GM21528 (cell line): ENCODE results near the gene THAP4.

ENCODE experiments used
- ATAC-seq: cut with Tn5 transposase; IDR thresholded peaks from one replicate; pipeline ENCODE4 v1.9.1; 2021; ENCODE audit warnings: mild to moderate bottlenecking, moderate library complexity; ENCODE audit not compliant: unreplicated experiment, low FRiP score

The THAP4 gene

DNA sequence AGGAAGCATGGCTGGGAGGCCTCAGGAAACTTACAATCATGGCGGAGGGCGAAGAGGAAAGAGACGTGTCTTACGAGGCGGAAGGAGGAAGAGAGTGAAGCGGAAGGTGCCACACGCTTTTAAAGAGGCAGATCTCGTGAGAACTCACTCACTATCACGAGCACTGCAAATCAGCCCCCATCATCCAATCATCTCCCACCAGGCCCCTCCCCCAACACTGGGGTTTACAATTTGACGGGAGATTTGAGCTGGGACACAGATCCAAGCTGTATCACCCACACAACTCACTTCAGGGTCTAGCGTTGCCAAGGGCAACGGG, 83.5 kb downstream of the THAP4 start:
- no peak for ATAC-seq

DNA sequence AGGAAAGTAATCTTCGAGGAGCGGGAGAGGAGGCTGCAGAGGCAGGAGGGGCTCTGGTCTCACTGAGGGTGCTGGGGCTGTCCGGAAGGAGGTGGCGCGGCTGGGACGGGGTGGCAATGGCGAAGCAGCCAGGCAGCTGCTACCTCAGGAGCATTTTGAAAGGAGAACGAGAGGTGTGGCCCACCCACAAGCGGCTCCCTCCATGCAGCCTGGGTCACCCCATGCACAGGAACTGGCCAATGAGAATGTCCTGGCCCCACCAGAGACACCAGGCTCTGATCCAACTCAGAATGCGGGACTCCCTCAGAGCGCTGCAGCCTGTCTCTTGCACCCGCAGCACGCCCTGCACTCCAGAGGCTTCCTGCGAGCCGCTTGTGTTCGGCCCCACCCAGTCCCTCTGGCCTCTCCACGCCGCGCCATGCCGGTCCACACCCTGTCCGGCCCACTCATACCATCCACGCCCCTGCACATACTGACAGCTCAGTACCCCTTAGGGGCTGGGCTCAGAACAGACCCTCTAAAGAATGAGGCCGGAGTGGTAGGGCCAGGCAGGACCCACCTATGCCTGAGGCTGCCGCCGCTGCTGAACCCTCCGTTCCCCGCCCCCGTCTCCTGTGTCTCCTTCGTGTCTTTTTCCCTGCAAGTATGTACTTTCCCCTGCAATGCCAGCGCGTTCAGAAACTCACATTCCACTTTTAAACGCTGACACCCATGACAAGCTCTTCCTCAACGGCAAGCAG, 84.8 kb downstream of the THAP4 start:
- no peak for ATAC-seq

DNA sequence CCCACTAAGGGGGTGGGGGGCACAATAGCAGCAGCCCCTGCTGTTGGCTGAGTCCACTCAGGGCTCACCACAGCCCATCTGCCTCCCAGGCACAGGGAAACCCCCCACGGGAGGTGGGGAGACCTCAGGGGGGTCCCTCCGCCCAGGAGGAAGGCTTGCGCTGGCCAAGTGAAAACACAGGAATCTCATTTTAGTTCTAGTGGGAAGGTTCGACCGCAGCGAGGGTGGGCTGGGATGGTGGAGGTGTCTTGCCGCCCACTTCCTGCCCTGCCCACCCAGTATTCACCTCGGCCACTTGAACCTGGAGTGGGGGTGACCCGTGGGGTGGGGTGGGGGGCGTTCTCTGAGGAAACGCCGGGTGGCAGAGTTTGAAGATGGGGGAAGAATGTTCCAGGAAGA, 85.4 kb downstream of the THAP4 start:
- no peak for ATAC-seq

DNA sequence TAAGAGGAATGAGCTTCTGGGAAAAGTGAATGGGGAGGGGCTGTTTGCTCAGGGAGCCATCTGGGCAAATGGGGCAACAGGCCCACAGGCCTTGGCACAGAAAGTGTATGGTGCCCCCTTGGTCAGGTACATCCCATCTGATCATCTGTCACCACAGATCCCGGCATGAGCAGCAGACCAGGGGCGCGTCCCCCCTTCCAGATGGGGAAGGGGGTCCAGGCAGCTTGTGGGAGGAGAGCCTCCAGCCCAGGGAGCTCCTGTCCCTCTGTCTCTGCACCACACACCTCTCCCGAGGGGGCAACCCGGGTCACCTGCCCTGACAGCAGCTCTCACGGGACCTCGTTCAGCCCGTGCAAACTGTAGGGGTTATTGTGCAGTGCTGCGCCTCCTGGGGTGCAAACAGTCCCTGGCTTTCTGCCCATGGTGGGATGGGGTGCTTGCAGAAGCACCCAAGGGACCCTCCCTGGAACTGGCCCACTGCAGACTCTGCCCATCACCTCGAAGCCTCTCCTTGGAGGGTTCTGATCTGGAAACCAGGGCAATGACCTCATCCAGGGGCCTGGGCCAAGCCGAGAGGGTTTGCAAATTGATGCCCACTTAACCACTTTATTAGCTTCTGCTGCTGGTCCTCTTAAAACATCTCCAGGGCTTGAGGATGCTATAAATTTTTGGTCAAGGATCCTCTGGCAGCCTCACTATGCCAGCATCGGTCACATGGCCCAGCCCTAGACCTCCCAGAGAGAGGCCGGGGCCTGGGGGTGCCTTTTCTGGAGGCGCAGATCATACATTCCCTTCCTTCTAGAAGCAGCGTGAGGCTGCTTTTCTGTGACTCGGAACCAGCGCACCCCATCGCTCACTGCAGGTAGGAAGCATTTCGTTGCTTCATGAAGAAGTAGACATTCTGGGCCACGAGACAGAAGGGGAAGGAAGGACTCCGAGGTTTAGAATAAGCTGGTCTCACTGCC, 86.1 kb downstream of the THAP4 start:
- no peak for ATAC-seq

DNA sequence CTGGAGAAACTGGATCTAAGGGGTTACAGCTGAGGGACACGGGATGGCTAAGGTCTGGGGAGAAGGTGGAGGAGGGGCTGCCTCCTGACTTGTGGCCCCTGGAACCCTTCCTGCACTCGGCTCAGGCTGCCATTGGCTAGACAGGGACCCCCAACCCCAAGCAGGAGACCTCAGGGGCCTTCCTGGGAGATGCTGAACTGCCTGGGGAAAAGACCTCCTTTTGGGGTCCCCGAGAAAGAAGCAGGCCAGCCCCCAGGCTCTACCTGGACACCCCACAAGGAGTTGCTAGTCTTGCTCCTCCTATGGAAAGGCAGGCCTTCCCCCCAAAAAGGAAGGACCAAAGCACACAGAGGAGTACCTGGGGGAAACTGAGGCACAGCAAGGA, 88.5 kb downstream of the THAP4 start:
- ATAC-seq, result no peak

DNA sequence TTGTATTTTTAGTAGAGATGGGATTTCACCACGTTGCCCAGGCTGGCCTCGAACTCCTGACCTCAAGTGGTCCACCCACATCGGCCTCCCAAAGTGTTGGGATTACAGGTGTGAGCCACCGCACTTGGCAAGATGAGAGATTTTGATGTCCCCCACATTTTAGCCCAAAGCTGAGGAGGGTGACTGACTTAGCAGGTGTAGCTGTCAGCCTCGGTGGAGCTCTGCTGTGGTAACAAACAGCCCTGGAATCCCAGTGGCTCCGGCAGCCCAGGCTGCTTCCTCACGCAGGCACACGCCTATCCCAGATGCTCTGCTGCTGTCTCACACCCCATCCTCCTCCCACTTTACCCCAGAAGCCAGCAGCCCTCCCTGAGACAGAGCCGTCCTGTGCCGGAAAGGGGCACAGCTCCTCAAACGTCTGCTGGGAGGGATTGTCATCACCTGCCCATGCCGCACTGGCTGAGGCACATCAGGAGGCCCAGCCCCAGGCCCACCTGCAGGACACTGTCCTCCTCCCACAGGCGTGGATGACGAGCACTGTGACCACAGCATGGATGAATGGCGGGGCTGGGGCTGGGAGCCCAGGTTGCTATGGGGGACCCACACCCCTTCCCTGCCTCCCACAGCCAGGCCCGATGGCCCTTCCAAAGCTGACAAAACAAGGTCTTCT, 89.0 kb downstream of the THAP4 start:
- no peak for ATAC-seq

DNA sequence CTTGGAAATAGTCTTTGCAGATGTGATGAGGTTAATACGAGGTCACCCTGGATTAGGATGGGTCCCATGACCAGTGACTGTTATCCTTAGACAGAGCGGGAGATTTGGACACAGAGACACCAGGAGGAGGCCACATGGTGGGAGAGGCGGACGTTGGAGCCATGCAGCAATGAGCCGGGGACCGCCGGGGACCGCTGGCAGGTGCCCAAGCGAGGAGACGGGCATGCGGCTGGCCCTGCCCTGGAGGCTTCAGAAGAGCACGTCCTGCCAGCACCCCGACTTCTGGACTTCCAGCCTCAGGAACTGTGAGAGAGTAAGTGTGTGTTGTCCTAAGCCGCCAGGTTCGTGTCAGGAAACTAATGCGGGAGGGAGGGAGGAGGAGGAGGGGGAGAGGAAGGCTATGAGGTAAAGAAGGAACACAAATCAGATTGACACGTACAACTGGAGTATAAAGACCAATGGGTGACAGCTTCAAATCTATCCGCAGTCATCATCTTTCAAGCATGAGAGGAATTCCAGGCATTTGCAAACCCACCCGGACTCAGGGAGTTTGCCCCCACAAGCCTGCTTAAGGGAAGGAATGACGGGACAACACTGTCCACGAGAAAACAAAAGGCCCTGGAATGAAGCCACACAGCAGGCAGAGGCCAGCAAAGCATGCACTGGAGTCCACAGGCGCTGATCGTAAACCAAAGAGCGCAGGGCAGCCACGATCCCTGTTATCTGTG, 90.0 kb downstream of the THAP4 start:
- no peak for ATAC-seq

DNA sequence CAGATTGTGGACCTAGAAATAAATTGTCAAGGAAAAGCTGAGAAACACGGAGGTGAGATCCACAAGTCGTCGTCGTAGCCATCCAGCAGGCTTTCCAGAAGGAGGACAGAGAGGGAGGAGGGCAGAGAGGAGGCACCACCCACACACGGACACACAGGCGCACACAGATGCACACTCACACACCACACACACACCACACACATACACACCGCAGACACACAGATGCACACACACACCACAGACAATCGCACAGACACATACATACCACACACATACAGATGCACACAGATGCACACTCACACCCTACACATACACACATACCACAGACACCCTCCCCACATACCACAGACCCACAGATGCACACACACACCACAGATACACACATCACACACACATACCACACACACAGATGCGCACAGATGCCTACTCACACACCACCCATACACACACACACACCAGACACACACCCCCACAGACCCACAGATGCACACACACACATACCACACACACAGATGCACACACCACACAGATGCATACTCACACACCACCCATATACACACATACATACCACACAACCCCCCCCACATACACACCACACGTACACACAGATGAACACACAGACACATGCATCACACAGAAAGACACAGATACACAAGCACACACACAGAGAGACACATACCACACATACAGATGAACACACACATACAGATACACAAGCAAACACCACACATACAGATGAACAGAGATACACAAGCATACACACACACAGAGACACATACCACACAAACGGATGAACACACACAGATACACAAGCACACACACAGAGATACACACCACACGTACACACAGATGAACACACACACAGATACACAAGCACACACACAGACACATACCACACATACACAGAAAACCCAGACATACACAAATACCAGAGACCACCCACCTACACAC, 91.2 kb downstream of the THAP4 start:
- ATAC-seq, result no peak

DNA sequence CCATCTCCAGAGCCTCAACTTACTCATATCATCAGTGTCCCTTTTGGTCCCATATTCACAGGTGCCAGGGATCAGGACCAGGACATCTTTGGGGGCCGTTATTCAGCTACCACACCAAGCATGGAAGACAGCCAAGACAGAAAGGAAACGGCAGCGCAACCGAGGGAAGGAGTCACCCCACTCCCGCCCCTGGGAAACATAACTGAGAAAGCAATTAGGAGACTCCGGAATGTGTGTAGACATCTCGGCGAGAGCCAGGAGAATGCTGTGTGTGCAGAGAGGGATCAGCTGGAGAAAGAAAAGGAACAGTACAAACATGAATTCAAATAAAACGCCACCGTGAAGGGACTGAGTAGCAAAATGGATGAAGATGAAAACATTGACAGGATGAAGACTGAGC, 91.9 kb downstream of the THAP4 start:
- ATAC-seq, result no peak

DNA sequence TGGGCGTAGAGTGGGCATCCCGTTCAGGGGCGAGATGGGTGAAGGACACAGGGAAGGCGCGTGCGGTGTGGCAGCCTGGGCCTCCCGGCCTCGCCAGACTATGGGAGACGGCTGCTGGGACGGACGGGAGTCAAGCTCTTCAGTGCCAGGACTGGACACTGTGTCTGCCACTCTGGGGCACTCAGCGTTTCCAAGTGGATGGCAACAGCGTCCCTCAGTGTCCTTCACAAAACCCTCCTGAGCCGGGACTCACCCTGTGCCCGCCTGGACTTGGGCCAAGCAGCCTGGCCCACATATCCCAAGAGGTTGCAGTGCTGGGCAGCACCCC, 94.7 kb downstream of the THAP4 start:
- no peak for ATAC-seq

DNA sequence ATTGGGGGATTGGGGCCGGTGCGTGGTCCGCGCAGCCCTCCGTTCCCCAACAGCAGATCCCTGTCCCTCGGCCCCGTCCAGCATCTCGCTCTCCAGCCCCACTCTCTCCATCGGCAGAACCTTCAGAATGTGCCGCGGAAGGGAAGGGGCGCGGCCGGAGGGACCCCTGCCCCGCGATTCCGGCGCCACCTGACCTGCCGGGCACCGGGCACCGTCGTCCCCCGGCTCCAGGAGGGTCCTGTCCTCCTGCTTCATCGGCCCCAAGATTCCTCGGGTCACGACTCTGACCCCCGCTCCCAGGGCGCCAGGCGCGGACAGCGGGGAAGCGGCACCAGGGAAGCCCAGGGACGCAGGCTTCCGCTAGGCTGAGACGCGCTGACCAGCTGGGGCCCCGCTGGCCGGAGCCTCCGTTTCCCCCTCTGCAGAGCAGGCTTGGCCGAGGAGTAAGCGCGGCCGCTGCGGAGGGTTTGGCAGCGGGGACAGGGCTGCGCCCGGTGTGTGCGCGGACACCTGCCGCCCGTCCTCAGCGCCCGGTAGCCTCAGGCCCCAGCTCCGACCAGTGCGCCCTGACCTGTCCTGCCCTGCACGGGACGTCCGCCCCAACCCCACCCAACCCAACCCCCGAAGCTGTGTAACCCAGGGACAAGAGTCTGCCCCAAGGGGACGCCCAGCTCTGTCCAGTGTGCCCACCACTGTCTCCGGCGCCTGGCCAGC, 95.2 kb downstream of the THAP4 start:
- ATAC-seq, result no peak

DNA sequence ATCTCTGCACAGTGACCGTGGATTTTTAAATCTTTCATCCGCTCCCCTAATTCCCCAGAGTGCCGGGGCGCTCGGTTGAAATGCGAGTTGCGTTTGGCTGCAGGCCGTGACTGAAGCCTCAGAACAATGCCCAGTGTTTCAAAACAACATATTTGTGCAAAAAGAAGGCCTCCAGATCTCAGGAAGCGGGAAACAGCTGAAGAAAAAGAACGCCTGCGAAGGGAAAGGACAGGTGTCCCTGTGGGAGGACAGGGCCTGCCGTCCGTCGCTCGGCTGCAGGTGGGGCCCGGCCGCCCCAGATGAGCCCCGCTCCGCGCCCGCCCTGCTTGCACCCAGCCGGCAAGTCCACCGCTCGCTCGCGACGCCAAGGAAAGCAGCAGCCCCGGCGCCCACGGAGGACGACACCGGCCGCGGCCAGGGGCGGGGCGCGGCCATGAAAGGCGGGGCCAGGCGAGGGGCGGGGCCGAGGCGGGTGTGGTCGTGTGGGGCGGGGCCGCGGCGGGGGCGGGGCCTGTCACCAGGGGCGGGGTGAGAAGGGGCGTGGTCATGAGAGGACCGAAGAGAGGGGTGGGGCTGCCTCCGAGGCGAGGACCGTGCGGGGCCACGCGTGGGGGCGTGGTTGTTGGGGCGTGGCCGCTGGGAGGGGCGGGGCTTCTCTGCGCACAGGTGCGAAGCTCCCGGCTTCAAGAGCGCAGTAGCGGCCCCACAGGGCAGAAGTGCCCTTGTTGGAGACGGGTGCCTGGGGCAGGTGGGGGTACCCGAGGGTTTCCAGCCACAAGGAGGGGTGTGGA, 96.0 kb downstream of the THAP4 start:
- ATAC-seq, result no peak

DNA sequence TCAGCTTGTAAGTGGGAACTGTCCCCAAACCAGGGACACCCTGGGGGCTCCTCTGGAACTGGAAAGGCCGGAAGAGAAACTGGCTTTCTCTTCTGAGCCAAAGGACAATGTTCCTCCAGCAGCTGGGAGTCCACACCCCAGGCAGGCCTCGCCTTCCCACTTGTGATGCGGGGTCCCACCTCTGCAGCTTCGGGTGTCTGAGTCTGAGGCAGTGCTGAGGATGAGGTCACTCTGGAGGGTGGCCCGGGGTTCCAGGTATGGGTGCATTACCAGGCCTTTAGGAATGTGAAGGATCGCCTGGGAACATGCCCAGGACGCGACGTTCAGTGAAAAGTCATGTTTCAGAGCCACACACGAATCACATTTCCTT, 96.6 kb downstream of the THAP4 start:
- no peak for ATAC-seq

DNA sequence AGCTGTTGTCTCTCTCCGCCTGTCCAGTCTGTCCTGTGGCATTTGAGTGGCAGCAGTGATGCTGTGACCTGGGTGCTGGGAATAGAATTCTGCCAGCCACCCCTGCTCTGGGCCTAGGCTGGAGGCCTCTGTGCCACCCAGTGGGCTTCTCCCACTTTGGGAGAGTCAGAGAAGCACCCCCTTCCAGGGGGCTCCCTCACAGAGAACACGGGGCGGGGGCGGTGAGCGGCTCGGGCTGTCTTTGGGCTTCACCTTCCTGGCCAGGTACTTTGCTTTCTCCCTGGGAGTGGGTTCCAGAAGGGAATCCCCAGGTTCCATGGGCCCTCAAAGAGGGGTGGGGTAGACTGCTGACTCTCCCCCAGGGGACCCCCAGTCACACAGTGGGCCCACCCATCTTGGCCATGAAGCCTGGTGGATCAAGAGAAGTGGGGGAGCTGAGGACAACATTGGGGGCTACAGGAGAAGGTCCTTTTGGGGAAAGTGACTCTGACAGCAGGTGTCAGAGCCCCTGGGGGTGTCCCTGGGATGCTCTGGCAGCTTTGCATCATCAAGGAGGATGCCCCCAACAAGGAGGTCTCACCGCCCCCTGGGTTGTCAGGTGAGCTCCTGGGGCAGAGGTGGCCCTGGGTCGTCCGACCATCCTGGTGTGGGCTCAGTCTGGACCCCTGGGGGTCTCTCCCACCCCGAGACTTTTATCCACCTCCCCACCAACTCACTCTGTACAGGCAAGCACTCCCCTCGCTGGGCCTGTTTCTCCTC, 97.2 kb downstream of the THAP4 start:
- ATAC-seq, result no peak

DNA sequence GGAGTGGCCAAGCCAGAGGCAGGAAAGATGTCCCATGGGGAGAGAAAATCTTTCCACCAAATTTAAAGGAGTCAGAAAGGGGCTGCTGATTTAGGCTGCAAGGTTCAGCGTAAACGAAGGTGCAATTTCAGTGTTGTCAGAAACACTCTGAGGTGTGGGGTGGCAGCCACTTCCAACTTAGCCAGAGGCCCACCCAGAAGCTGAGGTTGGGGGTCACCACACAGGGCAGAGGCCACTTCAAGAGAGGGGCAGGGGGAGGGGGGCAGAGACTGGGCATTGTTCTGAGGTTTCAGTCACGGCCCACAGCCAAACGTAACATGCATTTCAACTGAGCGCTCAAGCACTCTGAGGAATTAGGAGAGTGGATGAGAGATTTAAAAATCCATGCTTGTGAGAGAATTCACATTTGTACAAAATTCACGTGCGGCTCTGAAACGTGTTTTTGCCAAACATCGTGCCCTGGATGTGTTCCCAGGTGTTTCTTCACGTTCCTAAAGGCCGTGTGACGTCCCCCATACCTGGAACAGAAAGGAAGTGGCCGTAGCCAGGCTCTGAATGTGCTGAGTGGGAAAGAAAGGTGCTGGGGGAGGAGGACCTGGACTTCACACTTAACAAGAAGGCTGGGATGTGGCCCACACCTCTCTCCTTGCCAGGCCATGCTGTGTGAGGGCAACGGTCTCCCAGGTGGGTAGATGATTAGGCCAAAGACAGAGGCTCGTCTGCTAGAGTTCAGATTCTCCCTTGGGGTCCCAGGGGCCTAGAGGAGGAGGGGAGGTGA, 97.9 kb downstream of the THAP4 start:
- no peak for ATAC-seq

DNA sequence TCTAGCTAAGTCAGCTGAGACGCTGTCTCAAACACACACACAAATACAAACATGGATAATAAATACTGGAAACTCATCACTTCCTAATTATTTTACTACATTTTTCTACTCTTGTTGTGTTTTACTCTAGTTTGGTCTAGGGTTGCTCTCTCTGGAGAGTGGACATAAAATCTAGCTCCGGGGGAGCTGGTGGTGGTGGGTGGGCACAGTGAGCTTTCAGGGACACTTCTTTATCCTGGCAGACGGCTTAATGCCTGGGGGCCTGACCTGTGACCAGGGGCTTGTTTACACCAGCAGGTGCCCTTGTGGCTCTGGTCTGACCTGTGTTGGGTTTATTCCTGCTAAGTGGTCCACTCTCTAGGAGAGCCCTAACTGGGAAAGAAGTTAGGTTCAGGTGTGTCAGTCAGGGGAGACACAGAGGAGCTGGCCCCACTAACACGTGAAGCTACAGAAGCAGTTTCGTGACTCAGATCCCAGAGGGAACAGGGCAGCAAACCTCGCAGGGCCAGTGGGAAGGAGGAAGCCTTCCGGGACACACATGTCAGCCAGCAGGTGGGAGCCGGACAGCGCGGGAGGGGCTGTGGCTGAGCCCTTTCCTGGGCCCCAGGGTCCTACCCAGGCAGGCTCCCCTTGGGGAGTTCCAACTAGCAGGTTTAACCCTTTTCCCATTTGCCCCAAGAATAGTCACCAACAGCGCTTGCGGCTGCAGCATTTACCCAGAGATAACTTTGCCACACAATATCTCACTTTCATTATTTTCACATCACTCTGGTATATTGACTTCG, 100.9 kb downstream of the THAP4 start:
- ATAC-seq, result no peak
